OCI-M1 (cell line): ENCODE results near the gene ZNF112.

Experiments used
- DNase-seq: peaks from one replicate; lab custom pipeline; 2025; lab: John Stamatoyannopoulos, UW

ZNF112 gene

DNA sequence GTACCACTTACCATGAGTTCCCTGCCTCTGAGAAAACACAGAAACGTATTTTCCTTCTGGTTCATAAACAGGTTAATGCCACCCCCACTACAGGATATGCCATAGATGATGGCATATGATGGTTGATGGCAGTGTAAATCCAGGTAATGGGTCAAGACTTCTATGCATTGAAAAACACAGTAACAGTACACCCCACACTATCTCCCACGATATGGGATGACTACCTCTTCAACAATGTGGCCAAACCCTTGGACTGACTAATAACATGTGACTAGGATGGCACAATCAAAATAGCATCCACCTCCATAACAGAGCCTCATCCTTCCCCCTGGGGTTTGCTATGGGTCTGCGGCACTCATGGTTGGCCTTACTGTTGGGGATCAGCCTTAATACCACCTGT lies 73.6 kb downstream of the ZNF112 start:
- DNase-seq = no peak

DNA sequence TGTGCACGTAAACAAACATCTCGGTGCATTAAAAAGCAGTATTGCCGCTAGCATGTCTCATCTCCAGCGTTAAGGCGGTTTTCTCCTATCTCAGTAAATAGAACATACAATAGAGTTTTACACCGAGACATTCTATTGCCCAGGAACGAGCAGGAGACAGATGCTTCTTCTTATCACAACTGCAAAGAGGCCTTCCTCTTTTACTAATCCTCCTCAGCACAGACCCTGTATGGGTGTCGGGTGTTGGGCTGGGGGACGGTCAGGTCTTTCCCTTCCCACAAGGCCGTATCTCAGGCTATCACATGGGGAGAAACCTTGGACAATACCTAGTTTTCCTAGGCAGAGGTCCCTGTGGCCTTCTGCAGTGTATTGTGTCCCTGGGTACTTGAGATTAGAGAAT lies 75.6 kb downstream of the ZNF112 start:
- DNase-seq = peak; percentile 91

DNA sequence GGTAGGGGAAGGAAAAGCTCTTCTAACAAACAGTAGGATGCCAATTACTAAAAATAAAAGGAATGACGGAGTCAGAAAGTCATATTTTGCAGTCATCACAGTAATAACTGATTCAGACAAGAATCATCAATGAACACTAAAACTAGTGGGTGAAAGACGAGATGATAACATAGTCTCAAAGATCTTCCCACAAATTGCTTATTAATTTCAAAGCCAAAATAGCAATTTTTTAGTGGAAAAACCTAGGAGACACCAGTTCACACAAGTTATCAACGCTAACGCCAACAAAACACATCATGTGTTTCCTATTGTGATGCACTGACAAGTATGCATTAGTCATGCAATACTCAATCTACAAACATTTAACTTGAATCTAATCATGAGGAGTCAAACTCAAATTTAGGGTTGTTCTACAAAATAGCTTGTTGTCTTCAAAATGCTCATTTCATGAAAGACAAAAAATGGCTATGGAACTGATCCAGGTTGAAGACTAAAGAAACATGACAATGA lies 78.2 kb downstream of the ZNF112 start:
- no peak for DNase-seq

DNA sequence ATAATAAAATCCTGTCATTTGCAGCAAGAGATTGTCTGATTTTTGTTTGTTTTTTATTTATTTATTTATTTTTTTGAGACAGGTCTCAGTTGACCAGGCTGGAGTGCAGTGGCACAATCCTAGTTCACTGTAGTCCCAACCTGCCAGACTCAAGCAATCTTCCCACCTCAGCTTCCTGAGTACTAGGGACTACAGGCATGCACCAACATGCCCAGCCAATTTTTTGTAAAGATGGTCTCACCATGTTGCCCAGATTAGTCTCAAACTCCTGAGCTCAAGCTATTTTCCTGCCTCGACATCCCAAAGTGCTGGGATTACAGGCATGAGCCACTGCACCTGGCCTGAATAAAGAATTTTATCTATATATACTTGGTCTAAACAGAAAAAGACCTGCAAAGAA lies 79.1 kb downstream of the ZNF112 start:
- DNase-seq = no peak
